NB4 (cell line): ENCODE results near the gene FBXW4.

Source experiments
- CTCF ChIP-seq: IDR thresholded peaks from one replicate; pipeline ENCODE4 v1.5.1; 2012; ENCODE audit warnings: low read depth, low read length
- MAX ChIP-seq: IDR thresholded peaks from 2 replicates; pipeline ENCODE4 v1.6.1; 2011; ENCODE audit warnings: low read depth, low read length
- MYC ChIP-seq: IDR thresholded peaks from 2 replicates; pipeline ENCODE4 v1.6.1; 2011; ENCODE audit warnings: low read depth, low read length

DNA sequence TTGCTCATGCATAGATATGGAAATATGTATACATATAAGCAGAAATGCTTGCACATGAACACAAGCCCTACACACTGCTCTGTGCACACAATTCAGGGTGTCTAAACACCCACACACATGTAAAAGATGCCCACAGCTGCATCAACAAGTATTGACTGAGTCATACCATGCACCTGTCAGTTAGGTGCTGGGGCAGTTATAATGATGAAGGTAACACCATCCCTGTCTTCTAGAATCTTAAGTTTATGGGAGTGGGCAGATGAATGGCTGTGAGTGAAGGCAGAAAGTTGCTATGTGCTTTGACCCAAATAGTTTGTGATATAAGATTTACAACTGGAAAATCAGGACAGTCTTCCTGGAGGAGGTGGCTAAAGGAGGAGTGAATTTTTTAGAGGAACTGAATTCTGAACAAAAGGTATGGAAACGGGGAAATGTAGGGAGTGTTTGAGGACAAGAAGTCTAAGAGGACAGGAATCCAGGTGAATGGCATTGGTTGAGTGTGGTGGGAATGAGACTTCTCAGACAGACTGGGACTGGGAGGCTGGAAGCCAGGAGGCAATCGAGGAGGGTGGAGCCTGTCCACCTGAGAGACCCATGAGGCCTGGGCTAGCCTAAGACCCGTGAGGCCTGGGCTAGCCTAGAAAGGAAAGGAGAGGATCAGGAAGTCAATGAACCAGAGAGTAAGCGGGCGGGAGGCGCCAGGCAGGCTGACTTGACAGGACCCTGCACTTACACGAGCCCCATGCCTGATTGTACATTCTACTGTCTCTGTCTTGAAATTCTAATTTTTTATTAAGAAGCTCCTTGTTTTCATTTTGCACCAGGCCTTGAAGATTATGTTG lies 127.6 kb downstream of the FBXW4 start:
- TF ChIP-seq CTCF (no peak), MYC (no peak), MAX (no peak)
